ENCODE results near the gene EXOC2.
"Not testable (repeated sequence)": the region's sequence is repeated elsewhere in the genome, so short reads cannot be mapped to it uniquely, and the experiment has no call there.

The EXOC2 gene

GRCh38 chr6:617456-618100, 75.4 kb downstream of the EXOC2 start:
- in situ Hi-C loops (cut with MboI; ENCODE audit: low sequenced_read_pairs, unreplicated experiment) = no loop called here
- no peak for DNase-seq (ENCODE audit: low spot score)
- TF ChIP-seq CTCF (IDR thresholded peaks at IDR 0.05; ENCODE audit: borderline replicate concordance, control extremely low read depth, extremely low read depth, insufficient read depth, missing control alignments) = no peak

GRCh38 chr6:613981-614380, 79.0 kb downstream of the EXOC2 start:
- in situ Hi-C loops (cut with MboI; ENCODE audit: low sequenced_read_pairs, unreplicated experiment) = no loop called here
- no peak for TF ChIP-seq CTCF (IDR thresholded peaks at IDR 0.05; ENCODE audit: borderline replicate concordance, control extremely low read depth, extremely low read depth, insufficient read depth, missing control alignments)
- DNase-seq (ENCODE audit: low spot score) = no peak

- in situ Hi-C loops (cut with MboI; ENCODE audit: low sequenced_read_pairs, unreplicated experiment) = no loop called here
- DNase-seq (ENCODE audit: low spot score) = no peak
- TF ChIP-seq CTCF (IDR thresholded peaks at IDR 0.05; ENCODE audit: borderline replicate concordance, control extremely low read depth, extremely low read depth, insufficient read depth, missing control alignments) = no peak
Observed at GRCh38 chr6:611928-612327, 81.0 kb downstream of the EXOC2 start.

- in situ Hi-C loops (cut with MboI; ENCODE audit: low sequenced_read_pairs, unreplicated experiment) = no loop called here
- no peak for DNase-seq (ENCODE audit: low spot score)
- no peak for TF ChIP-seq CTCF (IDR thresholded peaks at IDR 0.05; ENCODE audit: borderline replicate concordance, control extremely low read depth, extremely low read depth, insufficient read depth, missing control alignments)
Observed at GRCh38 chr6:610882-611281, 82.1 kb downstream of the EXOC2 start.

- in situ Hi-C loops (cut with MboI; ENCODE audit: low sequenced_read_pairs, unreplicated experiment) = no loop called here
- no peak for DNase-seq (ENCODE audit: low spot score)
- no peak for TF ChIP-seq CTCF (IDR thresholded peaks at IDR 0.05; ENCODE audit: borderline replicate concordance, control extremely low read depth, extremely low read depth, insufficient read depth, missing control alignments)
Observed at GRCh38 chr6:609905-610304, 83.0 kb downstream of the EXOC2 start.

- in situ Hi-C loops (cut with MboI; ENCODE audit: low sequenced_read_pairs, unreplicated experiment) = no loop called here
- no peak for DNase-seq (ENCODE audit: low spot score)
- TF ChIP-seq CTCF (IDR thresholded peaks at IDR 0.05; ENCODE audit: borderline replicate concordance, control extremely low read depth, extremely low read depth, insufficient read depth, missing control alignments) = no peak
Observed at GRCh38 chr6:606829-607379, 86.0 kb downstream of the EXOC2 start.

- in situ Hi-C loops (cut with MboI; ENCODE audit: low sequenced_read_pairs, unreplicated experiment); DNase-seq (ENCODE audit: low spot score): not testable (repeated sequence)
Observed at GRCh38 chr6:605895-606294, 87.0 kb downstream of the EXOC2 start.

All from GM13976 (cell line).